GM13976 (cell line): ENCODE measurements around the gene DEGS2.

Experiments used
- DNase-seq: peaks from one replicate; pipeline ENCODE4 v3.0.0; 2012; ENCODE audit warnings: low spot score
- CTCF ChIP-seq: IDR thresholded peaks from 2 replicates; pipeline ENCODE4 v1.5.1; 2012; ENCODE audit warnings: borderline replicate concordance, mild to moderate bottlenecking; ENCODE audit not compliant: insufficient read depth; ENCODE audit errors: extremely low read depth, missing control alignments, control extremely low read depth
- in situ Hi-C: fragments of 300-500 bp; cut with MboI; formaldehyde crosslinking; loops from one replicate; pipeline ENCODE4 v1.12.0; 2022; ENCODE audit warnings: low sequenced_read_pairs, mixed read lengths, inconsistent platforms; ENCODE audit not compliant: unreplicated experiment

The DEGS2 gene

DNA sequence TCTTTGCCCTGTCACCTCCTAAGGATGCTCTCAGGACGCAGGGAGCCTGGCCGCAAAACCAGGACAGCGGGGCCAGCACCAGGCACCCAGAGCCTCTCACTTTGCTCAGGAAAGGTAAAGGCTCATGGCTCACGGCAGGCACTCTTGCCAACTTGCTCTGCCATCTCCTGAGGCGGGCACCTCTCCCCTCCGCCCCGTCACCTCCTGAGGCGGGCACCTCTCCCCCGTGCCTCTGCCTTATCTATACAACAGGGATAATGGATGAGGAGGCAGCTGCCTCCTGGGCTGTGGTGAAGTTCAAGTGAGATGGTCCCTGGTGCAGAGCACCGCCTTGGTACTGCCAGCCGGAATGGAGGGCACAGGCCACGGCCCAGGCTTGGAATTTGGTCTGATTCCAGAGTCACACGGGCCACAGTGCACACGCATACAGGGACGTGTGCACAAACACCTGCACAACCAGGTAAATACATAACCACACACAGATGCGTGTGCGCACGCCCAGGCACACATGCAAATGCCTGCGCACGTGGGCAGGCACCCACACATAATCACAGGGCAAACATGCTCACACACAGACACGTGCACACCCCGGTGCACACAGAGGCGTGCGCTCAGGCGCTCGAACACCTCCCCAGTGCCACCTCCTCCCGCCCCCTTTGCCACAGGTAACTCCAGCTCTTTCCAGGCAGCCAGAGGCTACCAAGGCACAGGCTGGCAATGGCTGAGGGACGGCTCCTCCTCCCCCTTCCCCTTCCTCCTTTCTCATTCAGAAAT lies 11.6 kb downstream of the DEGS2 start:
- in situ Hi-C loops, result no loop called here
- TF ChIP-seq CTCF, result no peak
- no peak for DNase-seq

GRCh38 chr14:100147181-100147631 lies 12.2 kb downstream of the DEGS2 start:
- no peak for TF ChIP-seq CTCF
- in situ Hi-C loops, result no loop called here
- peak; percentile 64 for DNase-seq

- no peak for DNase-seq
- peak; percentile 9 for TF ChIP-seq CTCF
- in situ Hi-C loops, result no loop called here
Measured at GRCh38 chr14:100146531-100147091, 12.8 kb downstream of the DEGS2 start.

GRCh38 chr14:100145682-100146464 lies 13.6 kb downstream of the DEGS2 start:
- in situ Hi-C loops, result no loop called here
- DNase-seq, result no peak
- TF ChIP-seq CTCF, result no peak

DNA sequence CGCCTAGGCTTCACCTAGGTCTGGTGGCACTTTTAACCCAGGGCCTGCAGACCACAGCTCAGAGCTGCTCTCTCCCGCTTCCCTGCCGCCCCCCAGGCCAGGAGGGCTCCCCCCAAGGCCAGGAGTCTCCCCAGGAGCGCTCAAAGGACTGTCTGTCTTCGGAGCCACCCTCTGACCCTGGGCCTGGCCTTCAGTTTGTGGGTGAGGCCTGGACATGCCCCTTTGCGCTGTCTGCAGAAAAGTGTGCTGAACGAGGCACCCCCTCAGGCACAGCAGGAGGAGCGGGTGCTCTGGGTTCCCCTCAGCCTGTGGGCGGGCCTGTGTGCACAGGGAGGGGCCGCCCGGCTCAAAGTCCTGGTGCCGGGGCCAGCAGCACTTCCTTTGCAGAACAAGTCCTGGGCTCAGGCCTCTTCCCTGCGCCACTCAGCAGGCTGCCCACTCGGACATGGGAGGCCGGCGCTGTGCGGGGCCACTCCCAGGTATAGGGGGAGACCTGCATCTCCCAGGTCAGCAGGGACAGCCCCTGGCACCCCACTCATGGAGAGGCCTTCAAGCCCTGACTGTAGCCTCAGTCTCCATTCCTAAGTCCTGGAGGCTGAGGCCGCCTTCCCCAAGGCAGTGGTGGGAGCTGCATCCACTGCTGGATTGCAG lies 14.3 kb downstream of the DEGS2 start:
- in situ Hi-C loops, result no loop called here
- no peak for TF ChIP-seq CTCF
- no peak for DNase-seq

DNA sequence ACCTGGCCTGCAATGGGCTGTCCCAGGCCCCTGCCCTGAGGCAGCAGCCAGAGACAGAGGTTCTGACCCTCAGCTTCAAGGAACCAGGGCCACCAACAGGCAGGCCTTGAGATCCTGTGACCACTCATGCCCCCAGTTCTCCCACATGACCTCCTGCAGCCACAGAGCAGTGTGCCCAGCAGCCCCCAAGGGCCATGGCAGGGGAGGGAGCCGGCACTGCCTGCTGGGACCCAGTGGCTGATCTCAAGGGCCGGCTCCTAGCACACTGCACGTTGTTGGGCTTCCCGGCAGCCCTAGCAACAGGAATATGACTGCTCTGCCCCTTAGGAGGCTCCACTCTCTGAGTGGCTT lies 14.8 kb downstream of the DEGS2 start:
- no peak for DNase-seq
- in situ Hi-C loops, result no loop called here
- no peak for TF ChIP-seq CTCF
